DND-41 (cell line): Measurements from ENCODE around the gene CTLA4.

Source experiments
- ATAC-seq: fragments of 200-7000 bp; cut with Tn5 transposase; 3 replicates; pipeline ENCODE4 v1.9.1; 2021; ENCODE audit warnings: low read depth; ENCODE audit not compliant: insufficient read depth
- DNase-seq: peaks from one replicate; pipeline ENCODE4 v3.0.0-alpha.2; 2020
- H2AFZ ChIP-seq: 2 replicates; pipeline ENCODE4 v1.6.0; 2012; ENCODE audit warnings: low read depth, low read length
- H3K27ac ChIP-seq: 2 replicates; pipeline ENCODE4 v1.5.1; 2012; ENCODE audit warnings: low read length, inconsistent platforms
- H3K27me3 ChIP-seq: fragments of 200-600 bp; sonication (generic); 2 replicates; pipeline ENCODE4 v1.6.0; 2012; ENCODE audit warnings: low read length, mild to moderate bottlenecking, inconsistent platforms; ENCODE audit not compliant: insufficient read depth, poor library complexity
- H3K36me3 ChIP-seq: 2 replicates; pipeline ENCODE4 v1.5.1; 2012; ENCODE audit warnings: low read length, inconsistent platforms; ENCODE audit not compliant: insufficient read depth
- H3K4me1 ChIP-seq: 2 replicates; pipeline ENCODE4 v1.5.1; 2012; ENCODE audit warnings: mild to moderate bottlenecking, low read length; ENCODE audit not compliant: insufficient read depth
- H3K4me2 ChIP-seq: 2 replicates; pipeline ENCODE4 v1.6.0; 2012; ENCODE audit warnings: mild to moderate bottlenecking, moderate library complexity, low read length, inconsistent platforms; ENCODE audit not compliant: insufficient read depth
- H3K4me3 ChIP-seq, 2 experiments: fragments of 200-600 bp in 1 of 2; shearing (Covaris generic) in 1 of 2; 2 replicates each; pipeline ENCODE4 v1.5.1; 2012 to 2016; ENCODE audit warnings: inconsistent platforms in 2 of 2, low read length in 2 of 2, mild to moderate bottlenecking in 2 of 2, low read depth in 1 of 2, moderate library complexity in 1 of 2
- H3K79me2 ChIP-seq: 2 replicates; pipeline ENCODE4 v1.6.0; 2012; ENCODE audit warnings: low read length, inconsistent platforms; ENCODE audit not compliant: insufficient read depth
- H3K9ac ChIP-seq: 2 replicates; pipeline ENCODE4 v1.6.0; 2012; ENCODE audit warnings: low read depth, mild to moderate bottlenecking, inconsistent platforms, low read length, moderate library complexity
- H3K9me3 ChIP-seq: 2 replicates; pipeline ENCODE4 v1.5.1; 2012; ENCODE audit warnings: low read length, moderate library complexity, mild to moderate bottlenecking, inconsistent platforms; ENCODE audit not compliant: insufficient read depth, severe bottlenecking
- H4K20me1 ChIP-seq: 2 replicates; pipeline ENCODE4 v1.6.0; 2012; ENCODE audit warnings: low read length; ENCODE audit not compliant: insufficient read depth
- EZH2 ChIP-seq: IDR thresholded peaks from 3 replicates; pipeline ENCODE4 v1.6.1; 2012; ENCODE audit warnings: borderline replicate concordance, low read depth, mild to moderate bottlenecking, moderate library complexity, low read length, inconsistent platforms; ENCODE audit not compliant: severe bottlenecking
- TF ChIP-seq, protein P1 (sequence below): IDR thresholded peaks from 2 replicates; pipeline ENCODE4 v1.5.1; 2012; ENCODE audit warnings: borderline replicate concordance, low read length, moderate library complexity, mild to moderate bottlenecking; ENCODE audit not compliant: poor library complexity, severe bottlenecking; ENCODE audit errors: extremely low read depth

The CTLA4 gene

DNA sequence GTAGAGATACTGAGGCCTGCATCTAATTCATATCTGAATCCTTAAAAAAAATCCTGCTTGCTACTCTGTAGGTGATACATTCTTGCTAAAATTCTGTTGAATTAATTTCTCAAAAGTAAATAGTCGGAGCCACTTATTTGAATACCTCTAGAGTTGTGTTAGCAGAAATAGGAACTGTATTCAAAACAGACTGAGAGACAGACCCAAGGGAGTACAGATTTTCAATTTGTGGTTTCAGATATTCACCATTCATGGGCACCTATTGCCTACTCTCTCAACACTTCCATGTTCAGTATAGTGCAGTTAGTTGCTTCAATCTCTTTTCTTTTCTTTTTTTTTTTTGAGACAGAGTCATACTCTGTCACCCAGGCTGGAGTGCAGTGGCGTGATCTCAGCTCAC lies 46.6 kb upstream of the CTLA4 start:
- Histone ChIP-seq H3K9me3 (no peaks in the 10 kb centered on the region), H3K4me3 (no peak overlapping the region), H3K9ac (no peak overlapping the region), H3K36me3 (no peaks in the 10 kb centered on the region), H3K27me3 (no peaks in the 10 kb centered on the region), H3K4me1 (no peaks in the 10 kb centered on the region), H2AFZ (no peak overlapping the region), H3K79me2 (no peaks in the 10 kb centered on the region), H3K27ac (no peak overlapping the region), H3K4me2 (no peak overlapping the region), H4K20me1 (no peaks in the 10 kb centered on the region)
- DNase-seq = no peak
- no peak for TF ChIP-seq EZH2
- TF ChIP-seq, protein P1, sequence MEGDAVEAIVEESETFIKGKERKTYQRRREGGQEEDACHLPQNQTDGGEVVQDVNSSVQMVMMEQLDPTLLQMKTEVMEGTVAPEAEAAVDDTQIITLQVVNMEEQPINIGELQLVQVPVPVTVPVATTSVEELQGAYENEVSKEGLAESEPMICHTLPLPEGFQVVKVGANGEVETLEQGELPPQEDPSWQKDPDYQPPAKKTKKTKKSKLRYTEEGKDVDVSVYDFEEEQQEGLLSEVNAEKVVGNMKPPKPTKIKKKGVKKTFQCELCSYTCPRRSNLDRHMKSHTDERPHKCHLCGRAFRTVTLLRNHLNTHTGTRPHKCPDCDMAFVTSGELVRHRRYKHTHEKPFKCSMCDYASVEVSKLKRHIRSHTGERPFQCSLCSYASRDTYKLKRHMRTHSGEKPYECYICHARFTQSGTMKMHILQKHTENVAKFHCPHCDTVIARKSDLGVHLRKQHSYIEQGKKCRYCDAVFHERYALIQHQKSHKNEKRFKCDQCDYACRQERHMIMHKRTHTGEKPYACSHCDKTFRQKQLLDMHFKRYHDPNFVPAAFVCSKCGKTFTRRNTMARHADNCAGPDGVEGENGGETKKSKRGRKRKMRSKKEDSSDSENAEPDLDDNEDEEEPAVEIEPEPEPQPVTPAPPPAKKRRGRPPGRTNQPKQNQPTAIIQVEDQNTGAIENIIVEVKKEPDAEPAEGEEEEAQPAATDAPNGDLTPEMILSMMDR = no peak
- ATAC-seq = no peak

DNA sequence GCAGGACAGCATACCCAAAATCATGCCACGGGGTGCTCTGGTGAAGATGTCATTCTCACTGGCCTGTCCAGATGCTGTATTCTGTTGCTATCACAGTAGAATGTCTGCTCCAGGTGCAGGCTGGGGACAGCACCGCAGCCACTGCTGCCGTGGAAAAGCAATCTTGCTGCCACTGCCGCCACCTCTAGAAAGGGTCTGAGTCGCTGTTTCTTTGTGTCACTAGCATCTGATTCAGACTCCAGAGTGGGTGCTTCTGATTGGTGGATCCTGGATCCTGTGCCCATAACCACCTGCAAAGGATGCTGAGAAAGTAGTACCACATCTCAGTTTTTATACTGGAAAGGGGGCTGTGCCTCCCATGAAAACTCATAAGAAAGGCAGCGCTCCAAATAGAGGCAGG lies 45.3 kb upstream of the CTLA4 start:
- no peak overlapping the region for H3K9ac ChIP-seq
- no peak overlapping the region for H3K4me3 ChIP-seq
- no peak for ATAC-seq
- no peaks in the 10 kb centered on the region for H3K4me1 ChIP-seq
- no peaks in the 10 kb centered on the region for H3K27me3 ChIP-seq
- H3K36me3 ChIP-seq = no peaks in the 10 kb centered on the region
- no peaks in the 10 kb centered on the region for H4K20me1 ChIP-seq
- H3K27ac ChIP-seq = no peak overlapping the region
- no peak overlapping the region for H2AFZ ChIP-seq
- TF ChIP-seq, protein P1 = no peak
- TF ChIP-seq EZH2 = no peak
- no peaks in the 10 kb centered on the region for H3K79me2 ChIP-seq
- peaks cover 3% of the 10 kb centered on the region for H3K9me3 ChIP-seq
- DNase-seq = no peak
- no peak overlapping the region for H3K4me2 ChIP-seq

DNA sequence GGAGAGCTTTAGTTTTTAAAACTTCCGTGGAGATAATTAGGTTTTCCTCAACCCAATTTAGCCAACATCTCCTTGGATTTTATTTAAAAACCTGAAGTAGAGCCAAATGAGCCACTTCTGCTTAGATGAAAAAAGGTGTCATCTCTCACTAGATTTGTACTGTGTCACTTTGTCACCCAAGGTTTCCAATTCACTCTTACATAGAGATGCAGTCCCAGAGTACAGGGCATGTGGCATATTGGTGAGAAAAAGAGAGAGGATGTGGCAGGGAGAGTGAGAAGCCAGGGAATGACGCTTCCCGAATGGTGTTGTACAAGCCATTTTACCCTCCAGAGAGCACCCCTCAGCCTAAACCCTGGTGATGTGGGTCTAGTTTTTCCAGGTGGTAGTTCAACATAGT lies 44.4 kb upstream of the CTLA4 start:
- H3K36me3 ChIP-seq = no peaks in the 10 kb centered on the region
- no peak overlapping the region for H3K27ac ChIP-seq
- no peak overlapping the region for H3K9ac ChIP-seq
- no peak overlapping the region for H3K4me3 ChIP-seq
- H2AFZ ChIP-seq = no peak overlapping the region
- peaks cover 5% of the 10 kb centered on the region for H3K9me3 ChIP-seq
- no peak overlapping the region for H3K4me2 ChIP-seq
- no peaks in the 10 kb centered on the region for H3K79me2 ChIP-seq
- H3K4me1 ChIP-seq = no peaks in the 10 kb centered on the region
- no peaks in the 10 kb centered on the region for H3K27me3 ChIP-seq
- no peak for DNase-seq
- ATAC-seq = no peak
- no peaks in the 10 kb centered on the region for H4K20me1 ChIP-seq
- TF ChIP-seq, protein P1 = no peak
- no peak for TF ChIP-seq EZH2

DNA sequence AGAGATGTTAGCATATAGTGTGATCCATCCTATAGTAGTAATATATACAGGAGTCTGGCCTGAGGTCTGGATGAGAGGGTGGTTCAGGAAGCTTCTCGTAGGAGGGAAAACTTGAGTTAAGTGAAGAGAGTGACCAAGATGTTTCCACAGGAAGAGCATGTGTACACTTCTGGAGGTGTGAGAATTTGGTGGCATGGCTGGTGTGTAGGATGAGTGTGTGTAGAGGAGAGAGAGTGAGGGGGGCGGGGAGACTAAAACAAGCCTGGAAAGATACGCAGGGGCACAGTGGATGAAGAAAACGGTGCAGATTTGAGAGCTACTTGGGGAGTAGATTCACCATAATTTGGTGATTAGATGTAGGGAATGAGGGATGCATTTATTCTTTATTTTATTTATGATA lies 43.5 kb upstream of the CTLA4 start:
- H3K9ac ChIP-seq = no peak overlapping the region
- DNase-seq (no peak), ATAC-seq (no peak)
- H3K4me2 ChIP-seq = no peak overlapping the region
- no peaks in the 10 kb centered on the region for H3K27me3 ChIP-seq
- H3K79me2 ChIP-seq = no peaks in the 10 kb centered on the region
- TF ChIP-seq, protein P1 = no peak
- no peak for TF ChIP-seq EZH2
- H3K36me3 ChIP-seq = no peaks in the 10 kb centered on the region
- H3K9me3 ChIP-seq = peaks cover 5% of the 10 kb centered on the region
- H4K20me1 ChIP-seq = no peaks in the 10 kb centered on the region
- H2AFZ ChIP-seq = no peak overlapping the region
- H3K4me1 ChIP-seq = no peaks in the 10 kb centered on the region
- no peak overlapping the region for H3K4me3 ChIP-seq
- no peak overlapping the region for H3K27ac ChIP-seq
